Transverse colon (tissue), 4 donors: ENCODE results near the gene SHROOM3. TPM values are rescaled to one million over a fixed set of nuclear protein-coding genes. Genes with fewer than 3 reads are reported as not detected.

ENCODE experiments used
- DNase-seq: peaks from one replicate; pipeline ENCODE4 v3.0.0-alpha.2; 2019
- H3K27ac ChIP-seq, 4 donors: fragments of 200-600 bp; sonication (generic); 2 replicates each; pipeline ENCODE4 v1.5.1; 2016 to 2018; ENCODE audit warnings: inconsistent platforms in 4 of 4
- H3K27me3 ChIP-seq: fragments of 200-600 bp; sonication (generic); 2 replicates; pipeline ENCODE4 v1.5.1; 2017; ENCODE audit warnings: inconsistent platforms
- H3K36me3 ChIP-seq, 4 donors: fragments of 200-600 bp; sonication (generic); 2 replicates each; pipeline ENCODE4 v1.5.1; 2017 to 2019; ENCODE audit warnings: inconsistent platforms in 4 of 4
- H3K4me1 ChIP-seq, 4 donors: fragments of 200-600 bp; sonication (generic); 2 replicates each; pipeline ENCODE4 v1.5.1; 2017 to 2020; ENCODE audit warnings: inconsistent platforms in 4 of 4
- H3K4me3 ChIP-seq, 4 donors: fragments of 200-600 bp; sonication (generic); 1 replicate in 1 of 4; 2 replicates in 3 of 4; pipeline versions ENCODE4 v1.5.1 to v1.6.1; 2017 to 2019; ENCODE audit warnings: inconsistent platforms in 4 of 4
- H3K9me3 ChIP-seq, 2 donors: fragments of 200-600 bp; sonication (generic); 2 replicates each; pipeline ENCODE4 v1.5.1; 2017 to 2019; ENCODE audit warnings: inconsistent platforms in 2 of 2
- CTCF ChIP-seq, 5 experiments: fragments of 200-600 bp in 3 of 5; fragments of 450-650 bp in 2 of 5; sonication (generic) in 3 of 5; IDR thresholded peaks; 1 replicate in 2 of 5; 2 replicates in 3 of 5; pipeline ENCODE4 v1.5.1; 2016 to 2017; ENCODE audit warnings: antibody characterized with exemption in 5 of 5, inconsistent platforms in 3 of 5, mild to moderate bottlenecking in 2 of 5, moderate library complexity in 1 of 5
- EP300 ChIP-seq: sonication (generic); formaldehyde crosslinking; IDR thresholded peaks from one replicate; pipeline ENCODE4 v1.6.1; 2017; ENCODE audit warnings: antibody characterized with exemption, low read depth
- POLR2A ChIP-seq: fragments of 450-650 bp; IDR thresholded peaks from one replicate; pipeline ENCODE4 v1.6.1; 2016; ENCODE audit warnings: antibody characterized with exemption, mild to moderate bottlenecking, moderate library complexity
- POLR2AphosphoS5 ChIP-seq, 3 donors: sonication (generic); formaldehyde crosslinking; IDR thresholded peaks; one replicate each; pipeline ENCODE4 v1.6.1; 2016; ENCODE audit warnings: antibody characterized with exemption in 3 of 3
- WGBS, 2 donors: methylation state at CpG; one replicate each; pipeline ENCODE4 v1.1.5; 2018; ENCODE audit warnings: low coverage in 1 of 2; 5-methylcytosine and 5-hydroxymethylcytosine counted together
- in situ Hi-C, 4 donors: fragments of 200-750 bp; cut with MboI; loops; one replicate each; pipeline versions ENCODE4 v1.15.0 to v1.15.1; 2017; ENCODE audit warnings: low sequenced_read_pairs in 3 of 4, low pct_ligation_motif_present in 1 of 4, low pct_unique_long_range_greater_than_20kb in 1 of 4
- intact Hi-C: fragments of 100-400 bp; cut with DNase I; formaldehyde crosslinking; loops from one replicate; pipeline ENCODE4 v1.15.1; 2023; ENCODE audit warnings: low total_unique reads
- total RNA-seq, 4 donors: library from RNA; depleted of rRNA; stranded (reverse); fragments of >200 nt; gene quantifications; one replicate each; pipeline ENCODE4 v1.1.0, GENCODE V29; 2016

SHROOM3 gene
- total RNA-seq, 4 donors from 2014 or later: 182 to 456 (median 437) TPM

GRCh38 chr4:76578002-76578560 lies 143.1 kb downstream of the SHROOM3 start:
- TF ChIP-seq EP300 (no peak), CTCF (IDR thresholded peaks at IDR 0.05) (no peak), POLR2A (no peak), POLR2AphosphoS5 (IDR thresholded peaks at IDR 0.05) (no peak)
- no peak overlapping the region for H3K4me3 ChIP-seq
- in situ Hi-C loops (no loop called here), intact Hi-C loops (no loop called here)
- no peak overlapping the region for H3K27ac ChIP-seq
- peaks cover 3 to 38% (median 16%) of the 10 kb centered on the region in 4 donors for H3K4me1 ChIP-seq
- no peaks in the 10 kb centered on the region for H3K9me3 ChIP-seq
- H3K36me3 ChIP-seq: no peaks in the 10 kb centered on the region
- no peaks in the 10 kb centered on the region for H3K27me3 ChIP-seq
- DNase-seq: no peak
- 43% methylated on average over 2 of the region's 2 CpGs; no CpG with 5 or more reads in 1 of the 2 donors for WGBS, 2 donors

GRCh38 chr4:76579596-76580375 lies 144.8 kb downstream of the SHROOM3 start:
- Histone ChIP-seq H3K9me3 (no peaks in the 10 kb centered on the region), H3K27me3 (no peaks in the 10 kb centered on the region), H3K36me3 (no peaks in the 10 kb centered on the region), H3K4me1 (peaks cover 3 to 50% (median 18%) of the 10 kb centered on the region in 4 donors), H3K4me3 (peak overlapping the region in 2 of 4 donors; percentile 1 to 21), H3K27ac (peak overlapping the region; percentile 44 to 74 (median 65))
- TF ChIP-seq POLR2A (no peak), POLR2AphosphoS5 (IDR thresholded peaks at IDR 0.05) (peak in 1 of 3 donors; percentile 15)
- 49 to 54% methylated on average over 8 to 14 of the region's 14 CpGs for WGBS, 2 donors
- peak; percentile 72 for DNase-seq
- in situ Hi-C loops (no loop called here), intact Hi-C loops (no loop called here)

GRCh38 chr4:76581077-76581962 lies 146.3 kb downstream of the SHROOM3 start:
- no peak for DNase-seq
- in situ Hi-C loops (no loop called here), intact Hi-C loops (no loop called here)
- no peaks in the 10 kb centered on the region for H3K27me3 ChIP-seq
- H3K9me3 ChIP-seq: no peaks in the 10 kb centered on the region
- H3K4me3 ChIP-seq: no peak overlapping the region
- peaks cover 3 to 59% (median 19%) of the 10 kb centered on the region in 4 donors for H3K4me1 ChIP-seq
- no peaks in the 10 kb centered on the region for H3K36me3 ChIP-seq
- TF ChIP-seq CTCF (IDR thresholded peaks at IDR 0.05) (no peak), POLR2AphosphoS5 (IDR thresholded peaks at IDR 0.05) (peak in 2 of 3 donors; percentile 18 to 33)
- WGBS, 2 donors: 68 to 80% methylated on average over 4 of the region's 4 CpGs
- peak overlapping the region; percentile 44 to 74 (median 58) for H3K27ac ChIP-seq

GRCh38 chr4:76582074-76582816 lies 147.2 kb downstream of the SHROOM3 start:
- Histone ChIP-seq H3K9me3 (no peaks in the 10 kb centered on the region), H3K4me3 (no peak overlapping the region), H3K36me3 (no peaks in the 10 kb centered on the region), H3K4me1 (peaks cover 3 to 59% (median 19%) of the 10 kb centered on the region in 4 donors), H3K27ac (peak overlapping the region in 2 of 4 donors; percentile 44 to 74), H3K27me3 (no peaks in the 10 kb centered on the region)
- DNase-seq: no peak
- no peak for TF ChIP-seq EP300
- intact Hi-C loops (no loop called here), in situ Hi-C loops (no loop called here)
- 69 to 83% methylated on average over 2 of the region's 2 CpGs for WGBS, 2 donors
